Suprapubic skin (tissue), 4 donors: ENCODE measurements around the gene AMPD2. TPM values are rescaled to one million over a fixed set of nuclear protein-coding genes. Genes with fewer than 3 reads are reported as not detected.
A peak's percentile ranks its signal among the peaks of the same experiment; 100 is the strongest.

Experiments
- DNase-seq, 2 donors: peaks; one replicate each; pipeline ENCODE4 v3.0.0-alpha.2; 2019; ENCODE audit warnings: low spot score in 2 of 2
- H3K27ac ChIP-seq: fragments of 200-600 bp; sonication (generic); one replicate; pipeline ENCODE4 v1.5.1; 2019
- H3K27me3 ChIP-seq: fragments of 200-600 bp; sonication (generic); one replicate; pipeline ENCODE4 v1.5.1; 2019
- H3K36me3 ChIP-seq: fragments of 200-600 bp; sonication (generic); one replicate; pipeline ENCODE4 v1.5.1; 2019
- H3K4me1 ChIP-seq: fragments of 200-600 bp; sonication (generic); one replicate; pipeline ENCODE4 v1.5.1; 2019
- H3K4me3 ChIP-seq: fragments of 200-600 bp; sonication (generic); one replicate; pipeline ENCODE4 v1.5.1; 2019; ENCODE audit warnings: mild to moderate bottlenecking
- H3K9me3 ChIP-seq: fragments of 200-600 bp; sonication (generic); one replicate; pipeline ENCODE4 v1.5.1; 2019
- CTCF ChIP-seq, 2 donors: fragments of 200-600 bp in 1 of 2; fragments of 450-650 bp in 1 of 2; sonication (generic) in 1 of 2; IDR thresholded peaks; one replicate each; pipeline ENCODE4 v1.5.1; 2016 to 2019; ENCODE audit warnings: antibody characterized with exemption in 2 of 2, mild to moderate bottlenecking in 1 of 2, moderate library complexity in 1 of 2
- EP300 ChIP-seq: sonication (generic); formaldehyde crosslinking; IDR thresholded peaks from one replicate; pipeline ENCODE4 v1.6.1; 2017; ENCODE audit warnings: antibody characterized with exemption
- POLR2A ChIP-seq, 2 donors: fragments of 450-650 bp; IDR thresholded peaks; one replicate each; pipeline ENCODE4 v1.6.1; 2017; ENCODE audit warnings: antibody characterized with exemption in 2 of 2, mild to moderate bottlenecking in 2 of 2, moderate library complexity in 2 of 2
- POLR2AphosphoS5 ChIP-seq, 3 donors: sonication (generic); formaldehyde crosslinking; IDR thresholded peaks; one replicate each; pipeline ENCODE4 v1.6.1; 2017; ENCODE audit warnings: antibody characterized with exemption in 3 of 3
- WGBS: methylation state at CpG from one replicate; pipeline ENCODE4 v1.1.5; 2018; 5-methylcytosine and 5-hydroxymethylcytosine counted together
- total RNA-seq, 4 donors: library from RNA; depleted of rRNA; stranded (reverse); fragments of >200 nt; gene quantifications; one replicate each; pipeline ENCODE4 v1.1.0, GENCODE V29; 2016

Gene AMPD2
- total RNA-seq, 4 donors from 2014 or later, result 48.4 to 69.1 (median 58.1) TPM

- no peak overlapping the region for H3K4me3 ChIP-seq
- WGBS, result 72% methylated on average over 2 of the region's 2 CpGs
- H3K27me3 ChIP-seq, result no peaks in the 10 kb centered on the region
Measured at GRCh38 chr1:109652402-109652801, 32.8 kb downstream of the AMPD2 start.

GRCh38 chr1:109653306-109653705 is 33.7 kb downstream of the AMPD2 start:
- Histone ChIP-seq H3K36me3 (no peaks in the 10 kb centered on the region), H3K4me3 (no peak overlapping the region), H3K4me1 (peaks cover 17% of the 10 kb centered on the region), H3K27ac (no peak overlapping the region), H3K27me3 (no peaks in the 10 kb centered on the region), H3K9me3 (no peaks in the 10 kb centered on the region)
- 66% methylated on average over 2 of the region's 2 CpGs for WGBS
- TF ChIP-seq EP300 (no peak), POLR2A (IDR thresholded peaks at IDR 0.05) (no peak), CTCF (IDR thresholded peaks at IDR 0.05) (no peak), POLR2AphosphoS5 (IDR thresholded peaks at IDR 0.05) (no peak)
- no peak for DNase-seq

More at GRCh38 chr1:109652402-109652801, 32.8 kb downstream of the AMPD2 start:
- H3K27ac ChIP-seq, result no peak overlapping the region
- no peak for DNase-seq
- no peaks in the 10 kb centered on the region for H3K9me3 ChIP-seq
- no peak for TF ChIP-seq EP300
- TF ChIP-seq POLR2A (IDR thresholded peaks at IDR 0.05), result no peak
- no peak for TF ChIP-seq CTCF (IDR thresholded peaks at IDR 0.05)
- no peak for TF ChIP-seq POLR2AphosphoS5 (IDR thresholded peaks at IDR 0.05)
- H3K4me1 ChIP-seq, result peaks cover 17% of the 10 kb centered on the region
- no peaks in the 10 kb centered on the region for H3K36me3 ChIP-seq

- H3K27ac ChIP-seq, result no peak overlapping the region
- H3K9me3 ChIP-seq, result no peaks in the 10 kb centered on the region
- DNase-seq, result no peak
- H3K27me3 ChIP-seq, result no peaks in the 10 kb centered on the region
- H3K4me3 ChIP-seq, result no peak overlapping the region
- H3K36me3 ChIP-seq, result no peaks in the 10 kb centered on the region
- H3K4me1 ChIP-seq, result peaks cover 17% of the 10 kb centered on the region
- 88% methylated on average over 12 of the region's 12 CpGs for WGBS
- TF ChIP-seq POLR2AphosphoS5 (IDR thresholded peaks at IDR 0.05) (no peak), CTCF (IDR thresholded peaks at IDR 0.05) (no peak)
Measured at GRCh38 chr1:109654519-109654918, 34.9 kb downstream of the AMPD2 start.

- H3K4me1 ChIP-seq, result peaks cover 17% of the 10 kb centered on the region
- under 1% methylated on average over 25 of the region's 54 CpGs for WGBS
- TF ChIP-seq POLR2AphosphoS5 (IDR thresholded peaks at IDR 0.05), result no peak
- TF ChIP-seq POLR2A (IDR thresholded peaks at IDR 0.05), result no peak
- TF ChIP-seq EP300, result no peak
- no peak for TF ChIP-seq CTCF (IDR thresholded peaks at IDR 0.05)
- no peaks in the 10 kb centered on the region for H3K9me3 ChIP-seq
- peak within 1 kb of the TSS; percentile 82 for H3K4me3 ChIP-seq
- peak within 1 kb of the TSS; percentile 83 for H3K27ac ChIP-seq
- peak; percentile 87 to 93 for DNase-seq
- H3K36me3 ChIP-seq, result peaks cover 3% of the 10 kb centered on the region
- H3K27me3 ChIP-seq, result no peaks in the 10 kb centered on the region
Measured at GRCh38 chr1:109655615-109656519, 36.2 kb downstream of the AMPD2 start, which contains the start of gene GSTM4. GSTM4 (plus strand) TSS chr1:109656099; CDS start chr1:109656390, 291 bp downstream.

GRCh38 chr1:109657395-109657794 is 37.8 kb downstream of the AMPD2 start:
- H3K9me3 ChIP-seq, result no peaks in the 10 kb centered on the region
- no peaks in the 10 kb centered on the region for H3K27me3 ChIP-seq
- TF ChIP-seq POLR2AphosphoS5 (IDR thresholded peaks at IDR 0.05), result no peak
- TF ChIP-seq EP300, result no peak
- no peak for TF ChIP-seq CTCF (IDR thresholded peaks at IDR 0.05)
- TF ChIP-seq POLR2A (IDR thresholded peaks at IDR 0.05), result no peak
- no peak overlapping the region for H3K27ac ChIP-seq
- 81% methylated on average over 3 of the region's 4 CpGs for WGBS
- no peak for DNase-seq
- peaks cover 9% of the 10 kb centered on the region for H3K36me3 ChIP-seq
- H3K4me1 ChIP-seq, result peaks cover 17% of the 10 kb centered on the region
- H3K4me3 ChIP-seq, result no peak overlapping the region
